T-helper 17 cell (primary cell): ENCODE measurements around the gene FOXO1. TPM values are rescaled to one million over a fixed set of nuclear protein-coding genes. Genes with fewer than 3 reads are reported as not detected.
A peak's percentile ranks its signal among the peaks of the same experiment; 100 is the strongest.

ENCODE experiments used
- ATAC-seq: fragments of 150-1000 bp; cut with Tn5 transposase; 2 replicates; pipeline ENCODE4 v1.10.0; 2021; ENCODE audit warnings: mild to moderate bottlenecking, moderate library complexity
- DNase-seq, 3 donors: peaks; one replicate each; pipeline versions ENCODE4 v3.0.0 to v3.0.0-alpha.2; 2020 to 2021
- H3K9me3 ChIP-seq: one replicate; pipeline ENCODE4 v1.7.0; 2013; ENCODE audit warnings: low read length, mild to moderate bottlenecking; ENCODE audit not compliant: control insufficient read depth, poor library complexity, severe bottlenecking
- H3K27ac Mint-ChIP-seq: one replicate; pipeline ENCODE4 v1.8.0; 2022; ENCODE audit warnings: mild to moderate bottlenecking, moderate library complexity, mixed read lengths
- H3K27me3 Mint-ChIP-seq: one replicate; pipeline ENCODE4 v1.8.0; 2022; ENCODE audit warnings: mixed read lengths
- H3K36me3 Mint-ChIP-seq: one replicate; pipeline ENCODE4 v1.8.0; 2022; ENCODE audit warnings: low read depth, mixed read lengths
- H3K4me1 Mint-ChIP-seq: one replicate; pipeline ENCODE4 v1.8.0; 2022; ENCODE audit warnings: mild to moderate bottlenecking, mixed read lengths
- H3K4me3 Mint-ChIP-seq: one replicate; pipeline ENCODE4 v1.8.0; 2022; ENCODE audit warnings: mild to moderate bottlenecking, moderate library complexity, mixed read lengths
- total RNA-seq, 4 donors: library from RNA in 2 of 4; stranded (reverse) in 2 of 4; gene quantifications; one replicate each; pipeline ENCODE4 v1.2.3 and lab custom pipeline; 2022 to 2026

The FOXO1 gene
- total RNA-seq, 2 donors from 2014 or later = 72.9 to 86.1 TPM

- peaks cover 3% of the 10 kb centered on the region for H3K36me3 Mint-ChIP-seq
- no peak overlapping the region for H3K27ac Mint-ChIP-seq
- H3K4me1 Mint-ChIP-seq = peaks cover 11% of the 10 kb centered on the region
- no peak for ATAC-seq
- no peaks in the 10 kb centered on the region for H3K27me3 Mint-ChIP-seq
- H3K4me3 Mint-ChIP-seq = no peak overlapping the region
- no peaks in the 10 kb centered on the region for H3K9me3 ChIP-seq
- no peak for DNase-seq
Observed at GRCh38 chr13:40527914-40528313, 138.5 kb downstream of the FOXO1 start.

DNA sequence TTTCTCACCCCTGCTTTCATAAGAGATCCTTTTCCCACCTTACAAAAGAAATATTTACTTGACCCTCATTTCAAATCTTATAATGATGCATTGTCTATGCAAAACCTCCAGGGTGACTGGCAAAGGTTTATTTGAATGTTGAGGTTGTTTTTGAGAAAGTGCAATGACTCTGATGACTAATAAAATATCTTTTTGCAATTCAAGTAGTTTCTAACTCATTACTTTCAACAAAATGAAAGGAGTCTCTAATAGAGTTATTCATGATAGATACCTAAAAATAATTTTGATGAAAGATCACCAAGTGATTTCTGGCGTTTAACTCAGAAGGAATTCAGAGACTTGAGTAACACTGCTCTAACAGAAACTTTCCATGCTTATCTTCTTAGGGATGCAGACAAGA lies 144.2 kb downstream of the FOXO1 start:
- no peaks in the 10 kb centered on the region for H3K36me3 Mint-ChIP-seq
- H3K4me3 Mint-ChIP-seq = no peak overlapping the region
- ATAC-seq = no peak
- no peak for DNase-seq
- no peak overlapping the region for H3K27ac Mint-ChIP-seq
- peaks cover 14% of the 10 kb centered on the region for H3K4me1 Mint-ChIP-seq
- no peaks in the 10 kb centered on the region for H3K27me3 Mint-ChIP-seq
- H3K9me3 ChIP-seq = no peaks in the 10 kb centered on the region

DNA sequence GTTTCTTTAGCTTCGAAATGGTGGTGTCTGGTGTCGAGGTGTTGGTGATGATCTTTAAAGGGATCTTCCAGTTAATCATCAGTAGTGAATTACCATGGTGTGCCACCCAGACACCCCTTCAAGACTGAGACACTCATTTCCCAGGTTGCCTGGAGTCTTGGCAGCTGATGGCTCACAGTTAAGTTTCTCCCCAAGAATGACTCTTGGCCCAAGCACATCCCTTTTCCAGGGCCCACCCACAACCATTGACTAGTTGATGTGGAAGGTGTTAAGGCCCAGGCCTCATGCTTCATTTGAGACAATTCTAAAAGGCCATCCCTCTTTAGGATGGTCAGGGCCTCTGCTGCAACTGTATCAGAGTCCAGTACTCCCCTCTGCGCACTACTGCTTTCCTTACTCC lies 145.5 kb downstream of the FOXO1 start:
- H3K9me3 ChIP-seq = no peaks in the 10 kb centered on the region
- Mint-ChIP-seq H3K27me3 (no peaks in the 10 kb centered on the region), H3K27ac (no peak overlapping the region), H3K36me3 (no peaks in the 10 kb centered on the region), H3K4me3 (no peak overlapping the region), H3K4me1 (peaks cover 14% of the 10 kb centered on the region)
- ATAC-seq (no peak), DNase-seq (no peak)

DNA sequence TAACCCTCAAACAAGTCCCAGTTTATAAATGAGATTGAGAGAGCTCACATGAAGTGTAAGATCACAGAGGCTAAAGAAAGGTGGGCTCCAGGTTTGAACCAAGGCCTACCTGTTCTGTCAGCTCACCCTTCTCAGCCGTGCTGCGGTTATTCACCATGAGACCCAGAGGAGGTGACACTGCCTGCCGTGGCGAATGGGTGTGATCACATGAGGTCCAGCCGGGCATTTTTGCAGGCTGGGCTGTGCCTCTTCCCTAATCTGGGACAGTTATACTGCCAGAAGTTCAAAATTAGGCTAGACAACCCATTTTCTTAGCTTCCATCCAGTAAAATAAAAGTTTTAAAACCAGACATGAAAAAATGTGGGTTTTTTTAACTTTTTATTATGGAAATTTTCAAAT lies 146.8 kb downstream of the FOXO1 start:
- DNase-seq (no peak), ATAC-seq (no peak)
- H3K36me3 Mint-ChIP-seq = no peaks in the 10 kb centered on the region
- no peak overlapping the region for H3K4me3 Mint-ChIP-seq
- no peak overlapping the region for H3K27ac Mint-ChIP-seq
- peaks cover 12% of the 10 kb centered on the region for H3K4me1 Mint-ChIP-seq
- no peaks in the 10 kb centered on the region for H3K27me3 Mint-ChIP-seq
- H3K9me3 ChIP-seq = no peaks in the 10 kb centered on the region

DNA sequence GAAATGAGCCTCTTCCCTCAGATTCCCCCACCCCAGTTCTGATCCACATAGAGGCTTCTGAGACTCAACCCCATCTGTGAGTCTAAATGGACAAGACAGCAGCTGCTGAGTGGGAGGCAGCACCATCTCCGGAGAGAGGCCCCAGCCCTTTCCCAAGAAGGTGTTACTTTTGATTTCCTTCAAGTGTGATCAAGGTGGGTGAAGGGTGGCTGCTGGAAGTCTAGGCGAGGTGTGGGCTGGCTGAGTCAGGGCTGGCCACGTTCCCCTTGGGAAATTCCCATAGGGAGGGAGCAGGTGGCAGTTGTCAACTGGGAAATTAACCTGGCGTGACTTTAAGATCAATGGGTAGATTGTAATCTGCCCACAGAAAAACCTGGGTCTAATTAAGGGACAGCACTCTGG lies 148.0 kb downstream of the FOXO1 start:
- peak overlapping the region; percentile 12 for H3K27ac Mint-ChIP-seq
- ATAC-seq (peak; percentile 28), DNase-seq (no peak)
- no peaks in the 10 kb centered on the region for H3K27me3 Mint-ChIP-seq
- peaks cover 12% of the 10 kb centered on the region for H3K4me1 Mint-ChIP-seq
- H3K9me3 ChIP-seq = no peaks in the 10 kb centered on the region
- no peak overlapping the region for H3K4me3 Mint-ChIP-seq
- H3K36me3 Mint-ChIP-seq = no peaks in the 10 kb centered on the region

- DNase-seq = no peak
- H3K4me1 Mint-ChIP-seq = peaks cover 15% of the 10 kb centered on the region
- peak overlapping the region; percentile 12 for H3K27ac Mint-ChIP-seq
- no peaks in the 10 kb centered on the region for H3K27me3 Mint-ChIP-seq
- ATAC-seq = no peak
- no peaks in the 10 kb centered on the region for H3K9me3 ChIP-seq
- H3K4me3 Mint-ChIP-seq = no peak overlapping the region
- H3K36me3 Mint-ChIP-seq = no peaks in the 10 kb centered on the region
Observed at GRCh38 chr13:40517486-40518480, 148.7 kb downstream of the FOXO1 start.

DNA sequence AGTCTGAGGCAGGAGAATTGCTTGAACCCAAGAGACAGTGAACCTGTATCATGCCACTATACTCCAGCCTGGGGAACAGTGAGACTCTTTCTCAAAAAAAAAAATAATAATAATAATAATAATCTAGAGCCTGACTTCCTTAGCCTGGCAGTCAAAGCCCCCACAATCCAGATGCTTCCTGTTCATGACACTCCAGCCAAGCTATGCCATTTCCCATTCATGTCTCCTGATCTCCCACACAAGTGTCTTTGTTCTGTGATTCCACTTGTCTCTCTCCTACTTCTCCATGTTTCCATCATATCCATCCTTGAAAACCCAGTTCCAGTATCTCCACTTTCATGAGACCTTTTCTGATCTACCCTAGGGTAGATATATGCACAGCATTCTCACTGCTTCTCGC lies 150.7 kb downstream of the FOXO1 start:
- Mint-ChIP-seq H3K4me3 (no peak overlapping the region), H3K36me3 (no peaks in the 10 kb centered on the region), H3K27ac (no peak overlapping the region), H3K4me1 (peaks cover 15% of the 10 kb centered on the region), H3K27me3 (no peaks in the 10 kb centered on the region)
- ATAC-seq (no peak), DNase-seq (no peak)
- no peaks in the 10 kb centered on the region for H3K9me3 ChIP-seq

- H3K36me3 Mint-ChIP-seq = no peaks in the 10 kb centered on the region
- no peaks in the 10 kb centered on the region for H3K9me3 ChIP-seq
- H3K27me3 Mint-ChIP-seq = no peaks in the 10 kb centered on the region
- H3K27ac Mint-ChIP-seq = no peak overlapping the region
- no peak for ATAC-seq
- no peak overlapping the region for H3K4me3 Mint-ChIP-seq
- DNase-seq = no peak
- peaks cover 13% of the 10 kb centered on the region for H3K4me1 Mint-ChIP-seq
Observed at GRCh38 chr13:40514802-40515201, 151.6 kb downstream of the FOXO1 start.

DNA sequence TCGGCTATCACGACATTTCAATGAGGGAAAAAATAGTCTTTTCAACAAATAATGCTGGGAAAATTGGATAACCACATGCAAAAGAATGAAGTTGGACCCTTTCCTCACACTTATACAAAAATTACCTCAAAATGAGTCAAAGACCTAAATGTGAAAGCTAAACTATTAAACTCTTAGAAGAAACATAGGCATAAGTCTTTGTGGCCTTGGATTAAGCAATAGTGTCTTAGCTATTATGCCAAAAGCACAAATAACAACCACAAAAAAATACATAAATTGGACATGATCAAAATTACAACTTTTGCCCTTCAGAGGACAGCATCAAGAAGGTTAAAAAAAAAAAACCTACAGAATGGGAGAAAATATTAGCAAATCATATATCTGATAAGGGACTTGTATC lies 156.6 kb downstream of the FOXO1 start:
- H3K4me1 Mint-ChIP-seq = peaks cover 17% of the 10 kb centered on the region
- H3K9me3 ChIP-seq = no peaks in the 10 kb centered on the region
- no peaks in the 10 kb centered on the region for H3K27me3 Mint-ChIP-seq
- no peak overlapping the region for H3K4me3 Mint-ChIP-seq
- DNase-seq = no peak
- no peaks in the 10 kb centered on the region for H3K36me3 Mint-ChIP-seq
- H3K27ac Mint-ChIP-seq = no peak overlapping the region
- no peak for ATAC-seq

- DNase-seq (no peak), ATAC-seq (no peak)
- no peaks in the 10 kb centered on the region for H3K9me3 ChIP-seq
- no peak overlapping the region for H3K4me3 Mint-ChIP-seq
- H3K27ac Mint-ChIP-seq = peak overlapping the region; percentile 79
- H3K27me3 Mint-ChIP-seq = no peaks in the 10 kb centered on the region
- H3K36me3 Mint-ChIP-seq = no peaks in the 10 kb centered on the region
- peaks cover 17% of the 10 kb centered on the region for H3K4me1 Mint-ChIP-seq
Observed at GRCh38 chr13:40508767-40509342, 157.6 kb downstream of the FOXO1 start.

DNA sequence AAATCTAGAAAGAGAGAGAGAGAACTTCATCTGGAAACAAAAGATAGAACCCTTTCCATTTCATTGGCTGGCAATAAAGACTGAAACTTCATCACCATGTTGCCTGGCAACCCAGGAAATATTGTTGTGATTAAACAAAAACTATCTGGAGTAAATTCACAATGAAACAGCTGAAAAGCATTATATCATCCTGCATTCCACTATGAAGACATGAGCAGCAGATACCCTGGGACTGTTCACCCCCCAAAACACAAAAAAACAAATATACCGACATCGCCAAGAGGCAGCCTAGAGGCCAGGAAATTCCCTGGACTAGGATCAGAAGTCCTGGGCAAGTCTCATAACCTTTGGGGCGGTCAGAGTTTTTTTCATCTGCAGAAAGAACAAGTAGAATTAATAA lies 158.3 kb downstream of the FOXO1 start:
- peaks cover 13% of the 10 kb centered on the region for H3K4me1 Mint-ChIP-seq
- H3K9me3 ChIP-seq = no peaks in the 10 kb centered on the region
- H3K27ac Mint-ChIP-seq = peak overlapping the region; percentile 79
- ATAC-seq (peak; percentile 55), DNase-seq (no peak)
- no peaks in the 10 kb centered on the region for H3K36me3 Mint-ChIP-seq
- H3K4me3 Mint-ChIP-seq = no peak overlapping the region
- no peaks in the 10 kb centered on the region for H3K27me3 Mint-ChIP-seq

DNA sequence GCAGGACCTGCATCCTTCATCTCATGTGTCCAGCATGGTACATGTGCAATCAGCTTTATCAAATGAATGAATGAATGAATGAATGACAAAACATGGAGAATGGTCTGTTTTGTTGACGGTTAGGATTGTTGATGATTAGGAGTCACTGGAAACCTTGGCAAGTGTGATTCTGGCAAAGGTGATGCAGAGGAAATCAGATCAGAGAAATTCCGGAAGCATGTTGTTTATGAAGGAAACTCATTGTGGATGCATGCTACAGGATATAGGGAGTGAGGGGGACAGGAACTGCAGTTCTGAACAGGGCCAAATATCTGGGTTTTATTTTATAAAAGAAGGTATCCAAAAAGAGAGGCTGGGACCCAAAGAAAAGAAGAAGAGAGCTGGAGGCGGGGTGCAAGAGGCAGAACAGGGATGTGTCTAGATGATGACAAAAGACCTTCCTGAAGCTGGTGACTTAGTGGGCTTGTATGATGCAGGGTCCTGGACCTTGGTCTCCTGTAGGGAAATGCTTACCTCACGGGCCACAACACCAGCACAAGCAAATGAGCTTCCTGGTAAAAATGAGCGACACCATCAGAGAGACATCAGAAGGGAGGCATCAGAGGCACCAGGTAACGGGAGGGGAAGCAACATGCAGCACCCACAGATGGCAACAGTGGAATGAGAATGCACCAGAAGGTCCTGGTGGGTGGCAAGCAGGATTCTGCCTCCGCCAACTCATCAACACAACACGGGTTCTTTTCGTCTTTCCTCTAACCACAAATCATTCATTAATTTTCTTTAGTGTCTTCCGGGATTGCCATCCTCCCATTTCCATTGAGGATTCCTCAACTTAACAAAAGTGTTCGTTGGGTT lies 159.6 kb downstream of the FOXO1 start:
- H3K9me3 ChIP-seq = no peaks in the 10 kb centered on the region
- Mint-ChIP-seq H3K4me1 (peaks cover 13% of the 10 kb centered on the region), H3K36me3 (no peaks in the 10 kb centered on the region), H3K4me3 (no peak overlapping the region), H3K27ac (no peak overlapping the region), H3K27me3 (no peaks in the 10 kb centered on the region)
- ATAC-seq (no peak), DNase-seq (no peak)
